ENCODE results near the gene SSPN. TPM values are rescaled to one million over a fixed set of nuclear protein-coding genes. Genes with fewer than 3 reads are reported as not detected.

Gene SSPN
- total RNA-seq, 2 experiments from 2014 or later = not detected

GRCh38 chr12:26269562-26270284 is 74.3 kb downstream of the SSPN start:
- Mint-ChIP-seq H3K4me3 (no peak overlapping the region), H3K27me3 (peaks cover 5% of the 10 kb centered on the region), H3K4me1 (peaks cover 3% of the 10 kb centered on the region), H3K9me3 (no peaks in the 10 kb centered on the region), H3K36me3 (ENCODE audit: low read depth) (no peaks in the 10 kb centered on the region), H3K27ac (no peak overlapping the region)
- CTCF ChIA-PET = interaction anchor here (0.5 kb wide), 1 partner anchor 118 kb away, joined by 6 read pairs; no protein-coding TSS in a partner anchor
- no peak for DNase-seq
- POLR2A ChIA-PET = no interaction called here

GRCh38 chr12:26271024-26271423 is 75.7 kb downstream of the SSPN start:
- Mint-ChIP-seq H3K4me1 (peaks cover 6% of the 10 kb centered on the region), H3K36me3 (ENCODE audit: low read depth) (no peaks in the 10 kb centered on the region), H3K4me3 (no peak overlapping the region), H3K27ac (no peak overlapping the region), H3K9me3 (no peaks in the 10 kb centered on the region), H3K27me3 (peaks cover 5% of the 10 kb centered on the region)
- POLR2A ChIA-PET = no interaction called here
- DNase-seq = no peak
- CTCF ChIA-PET = interaction anchor here (1.0 kb wide), 1 partner anchor 27 kb away, joined by 3 read pairs; no protein-coding TSS in a partner anchor

- peaks cover 5% of the 10 kb centered on the region for H3K27me3 Mint-ChIP-seq
- no peaks in the 10 kb centered on the region for H3K36me3 Mint-ChIP-seq (ENCODE audit: low read depth)
- no peak overlapping the region for H3K27ac Mint-ChIP-seq
- H3K9me3 Mint-ChIP-seq = no peaks in the 10 kb centered on the region
- H3K4me1 Mint-ChIP-seq = peaks cover 6% of the 10 kb centered on the region
- no peak for DNase-seq
- no peak overlapping the region for H3K4me3 Mint-ChIP-seq
- CTCF ChIA-PET = interaction anchor here (1.0 to 1.3 kb wide), 3 partner anchors 16 to 26 kb away, joined by 3 to 4 read pairs (median 3); no protein-coding TSS in a partner anchor
- POLR2A ChIA-PET = no interaction called here
Measured at GRCh38 chr12:26271889-26272492, 76.6 kb downstream of the SSPN start.

GRCh38 chr12:26272851-26273250 is 77.5 kb downstream of the SSPN start:
- H3K27ac Mint-ChIP-seq = no peak overlapping the region
- H3K36me3 Mint-ChIP-seq (ENCODE audit: low read depth) = no peaks in the 10 kb centered on the region
- CTCF ChIA-PET = interaction anchor here (1.3 kb wide), 1 partner anchor 17 kb away, joined by 4 read pairs; no protein-coding TSS in a partner anchor
- POLR2A ChIA-PET = no interaction called here
- DNase-seq = no peak
- peaks cover 5% of the 10 kb centered on the region for H3K27me3 Mint-ChIP-seq
- no peaks in the 10 kb centered on the region for H3K9me3 Mint-ChIP-seq
- H3K4me1 Mint-ChIP-seq = peaks cover 6% of the 10 kb centered on the region
- no peak overlapping the region for H3K4me3 Mint-ChIP-seq

- no peak for DNase-seq
- ChIA-PET POLR2A (no interaction called here), CTCF (no interaction called here)
- Mint-ChIP-seq H3K9me3 (no peaks in the 10 kb centered on the region), H3K27me3 (peaks cover 5% of the 10 kb centered on the region), H3K27ac (no peak overlapping the region), H3K4me3 (no peak overlapping the region), H3K36me3 (ENCODE audit: low read depth) (no peaks in the 10 kb centered on the region), H3K4me1 (peaks cover 6% of the 10 kb centered on the region)
Measured at GRCh38 chr12:26273811-26274210, 78.4 kb downstream of the SSPN start.

GRCh38 chr12:26274441-26275312 is 79.3 kb downstream of the SSPN start:
- peaks cover 6% of the 10 kb centered on the region for H3K4me1 Mint-ChIP-seq
- peak overlapping the region; percentile 52 for H3K27ac Mint-ChIP-seq
- peaks cover 5% of the 10 kb centered on the region for H3K27me3 Mint-ChIP-seq
- H3K9me3 Mint-ChIP-seq = no peaks in the 10 kb centered on the region
- no peaks in the 10 kb centered on the region for H3K36me3 Mint-ChIP-seq (ENCODE audit: low read depth)
- no peak overlapping the region for H3K4me3 Mint-ChIP-seq
- ChIA-PET POLR2A (no interaction called here), CTCF (interaction anchor here (1.0 kb wide), 1 partner anchor 16 kb away, joined by 3 read pairs; no protein-coding TSS in a partner anchor)
- DNase-seq = no peak

- CTCF ChIA-PET = no interaction called here
- Mint-ChIP-seq H3K27ac (no peak overlapping the region), H3K4me1 (peaks cover 6% of the 10 kb centered on the region), H3K9me3 (no peaks in the 10 kb centered on the region), H3K27me3 (peaks cover 5% of the 10 kb centered on the region), H3K36me3 (ENCODE audit: low read depth) (no peaks in the 10 kb centered on the region), H3K4me3 (no peak overlapping the region)
- no peak for DNase-seq
- POLR2A ChIA-PET = no interaction called here
Measured at GRCh38 chr12:26275313-26276131, 80.1 kb downstream of the SSPN start.

- DNase-seq = no peak
- Mint-ChIP-seq H3K4me3 (no peak overlapping the region), H3K9me3 (no peaks in the 10 kb centered on the region), H3K4me1 (peaks cover 6% of the 10 kb centered on the region), H3K36me3 (ENCODE audit: low read depth) (no peaks in the 10 kb centered on the region), H3K27ac (no peak overlapping the region), H3K27me3 (no peaks in the 10 kb centered on the region)
- CTCF ChIA-PET = no interaction called here
- POLR2A ChIA-PET = no interaction called here
Measured at GRCh38 chr12:26276709-26277108, 81.3 kb downstream of the SSPN start.

- H3K36me3 Mint-ChIP-seq (ENCODE audit: low read depth) = no peaks in the 10 kb centered on the region
- no peaks in the 10 kb centered on the region for H3K27me3 Mint-ChIP-seq
- CTCF ChIA-PET = no interaction called here
- POLR2A ChIA-PET = no interaction called here
- H3K27ac Mint-ChIP-seq = no peak overlapping the region
- H3K9me3 Mint-ChIP-seq = no peaks in the 10 kb centered on the region
- H3K4me1 Mint-ChIP-seq = peaks cover 7% of the 10 kb centered on the region
- no peak for DNase-seq
- H3K4me3 Mint-ChIP-seq = no peak overlapping the region
Measured at GRCh38 chr12:26277506-26278246, 82.3 kb downstream of the SSPN start.

GRCh38 chr12:26278266-26278665 is 82.9 kb downstream of the SSPN start:
- H3K27ac Mint-ChIP-seq = no peak overlapping the region
- POLR2A ChIA-PET = no interaction called here
- CTCF ChIA-PET = interaction anchor here (1.8 kb wide), 1 partner anchor 20 kb away, joined by 7 read pairs; no protein-coding TSS in a partner anchor

GRCh38 chr12:26278666-26279065 is 83.3 kb downstream of the SSPN start:
- H3K9me3 Mint-ChIP-seq = no peaks in the 10 kb centered on the region
- ChIA-PET CTCF (interaction anchor here (0.6 to 1.8 kb wide), 2 partner anchors 20 to 744 kb away, joined by 4 to 7 read pairs; no protein-coding TSS in a partner anchor), POLR2A (no interaction called here)
- H3K4me1 Mint-ChIP-seq = peaks cover 10% of the 10 kb centered on the region
- no peak for DNase-seq
- H3K27me3 Mint-ChIP-seq = no peaks in the 10 kb centered on the region
- H3K27ac Mint-ChIP-seq = no peak overlapping the region
- no peaks in the 10 kb centered on the region for H3K36me3 Mint-ChIP-seq (ENCODE audit: low read depth)
- H3K4me3 Mint-ChIP-seq = no peak overlapping the region

More at GRCh38 chr12:26278266-26278665, 82.9 kb downstream of the SSPN start:
- H3K9me3 Mint-ChIP-seq = no peaks in the 10 kb centered on the region
- no peaks in the 10 kb centered on the region for H3K36me3 Mint-ChIP-seq (ENCODE audit: low read depth)
- peaks cover 7% of the 10 kb centered on the region for H3K4me1 Mint-ChIP-seq
- no peaks in the 10 kb centered on the region for H3K27me3 Mint-ChIP-seq
- H3K4me3 Mint-ChIP-seq = no peak overlapping the region
- no peak for DNase-seq

GRCh38 chr12:26279091-26279490 is 83.7 kb downstream of the SSPN start:
- H3K36me3 Mint-ChIP-seq (ENCODE audit: low read depth) = no peaks in the 10 kb centered on the region
- no peaks in the 10 kb centered on the region for H3K27me3 Mint-ChIP-seq
- POLR2A ChIA-PET = no interaction called here
- H3K9me3 Mint-ChIP-seq = no peaks in the 10 kb centered on the region
- H3K27ac Mint-ChIP-seq = no peak overlapping the region
- H3K4me3 Mint-ChIP-seq = no peak overlapping the region
- CTCF ChIA-PET = interaction anchor here (0.6 to 1.8 kb wide), 2 partner anchors 19 to 744 kb away, joined by 4 to 7 read pairs; no protein-coding TSS in a partner anchor
- H3K4me1 Mint-ChIP-seq = peaks cover 12% of the 10 kb centered on the region
- no peak for DNase-seq
